ENCODE results near the gene CTTNBP2NL.
"Not testable (repeated sequence)": the region's sequence is repeated elsewhere in the genome, so short reads cannot be mapped to it uniquely, and the experiment has no call there.

The CTTNBP2NL gene

DNA sequence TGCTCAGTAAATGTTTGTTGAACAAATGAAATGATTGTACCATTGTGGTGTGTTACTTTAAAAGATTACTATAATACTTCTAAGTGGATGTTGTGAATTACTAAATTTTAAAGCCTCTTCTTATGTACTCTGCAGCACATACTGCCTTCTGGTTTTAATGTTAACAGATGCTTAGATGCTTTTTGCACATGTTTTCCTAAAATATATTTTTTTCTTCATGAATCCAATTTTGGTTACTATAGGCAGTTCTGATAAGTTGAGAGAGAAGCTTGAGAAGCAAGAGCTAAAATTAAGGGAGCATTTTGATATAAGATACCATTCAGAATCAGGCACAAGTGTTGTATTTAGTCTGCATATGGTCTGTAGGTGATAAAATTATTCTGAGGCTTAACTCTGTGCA, 21.3 kb downstream of the CTTNBP2NL start:
- H3K27me3 ChIP-seq: no peaks in the 10 kb centered on the region
- TF ChIP-seq Cebpa-rat (IDR thresholded peaks at IDR 0.05): no peak
- no peaks in the 10 kb centered on the region for H4K20me1 ChIP-seq
- peaks cover 22% of the 10 kb centered on the region for H3K36me3 ChIP-seq
- no peak overlapping the region for H3K4me2 ChIP-seq
- no peak overlapping the region for H3K27ac ChIP-seq
- H3K9me3 ChIP-seq: no peaks in the 10 kb centered on the region
- H3K4me3 ChIP-seq: no peak overlapping the region
- no peak overlapping the region for H3K9ac ChIP-seq
- no peaks in the 10 kb centered on the region for H3K4me1 ChIP-seq

DNA sequence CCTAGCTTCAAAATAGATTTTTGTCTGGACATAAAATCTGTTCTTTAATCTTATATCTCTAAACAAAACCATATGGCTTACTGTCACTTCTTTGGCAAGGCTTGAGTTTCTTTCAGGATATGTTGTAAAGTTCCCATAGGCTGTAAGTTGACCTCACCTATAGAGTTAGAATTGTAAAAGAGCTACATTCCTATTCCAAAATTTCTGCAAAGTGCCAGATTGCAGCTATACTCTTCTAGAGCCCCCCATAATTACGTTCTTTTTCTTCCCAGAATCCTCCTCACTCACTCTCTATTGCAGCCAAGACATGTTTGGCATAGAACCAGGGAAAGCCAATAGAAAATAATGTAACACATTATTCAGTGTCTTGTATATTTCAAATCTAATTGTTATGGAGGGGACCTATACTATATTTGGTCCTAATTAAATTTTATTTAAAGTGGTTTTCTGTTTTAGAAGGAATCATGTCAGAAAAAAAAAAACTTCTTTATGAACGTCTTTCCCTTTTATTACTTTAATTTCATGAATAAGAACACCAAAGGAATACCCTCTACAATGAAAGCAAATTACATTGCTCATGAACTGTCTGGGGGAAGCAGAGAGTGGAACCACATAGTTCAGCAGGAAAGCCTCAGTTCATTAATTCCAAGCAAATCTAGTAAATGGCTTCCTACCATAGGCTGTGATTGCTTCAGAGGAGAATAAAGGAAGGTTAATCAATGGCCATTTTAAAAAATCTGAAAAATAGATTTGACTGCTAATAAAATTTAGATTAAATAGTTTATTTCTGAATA, 22.3 kb downstream of the CTTNBP2NL start:
- no peak for TF ChIP-seq Cebpa-rat (IDR thresholded peaks at IDR 0.05)
- H3K4me1 ChIP-seq: no peaks in the 10 kb centered on the region
- H3K4me3 ChIP-seq: no peak overlapping the region
- H3K9me3 ChIP-seq: no peaks in the 10 kb centered on the region
- no peaks in the 10 kb centered on the region for H3K27me3 ChIP-seq
- no peak overlapping the region for H3K27ac ChIP-seq
- H4K20me1 ChIP-seq: no peaks in the 10 kb centered on the region
- peaks cover 19% of the 10 kb centered on the region for H3K36me3 ChIP-seq
- no peak overlapping the region for H3K4me2 ChIP-seq
- no peak overlapping the region for H3K9ac ChIP-seq

DNA sequence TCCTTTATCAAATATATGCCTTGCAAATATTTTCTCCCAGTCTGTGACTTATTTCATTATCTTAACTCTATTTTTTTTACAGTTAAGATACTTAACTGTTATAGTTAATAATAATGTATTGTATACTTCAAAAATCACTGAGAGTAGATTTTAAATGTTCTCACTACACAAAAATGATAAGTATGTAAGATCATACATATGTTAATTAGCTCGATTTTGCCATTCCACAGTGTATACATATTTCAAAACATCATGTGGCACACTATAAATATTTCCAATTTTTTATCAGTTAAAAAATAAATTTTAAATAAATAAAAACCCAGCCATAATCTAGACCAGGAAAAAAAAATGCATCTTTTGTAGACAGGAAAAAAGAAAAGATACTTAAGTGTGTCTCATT, 27.2 kb downstream of the CTTNBP2NL start:
- Histone ChIP-seq H3K9ac (no peak overlapping the region), H3K36me3 (0 out of 2 replicates have a peak, but pooled peaks cover 7% of the 10 kb centered on the region), H3K9me3 (no peaks in the 10 kb centered on the region), H3K4me1 (no peaks in the 10 kb centered on the region), H3K27ac (no peak overlapping the region), H4K20me1 (no peaks in the 10 kb centered on the region), H3K27me3 (no peaks in the 10 kb centered on the region), H3K4me2 (no peak overlapping the region), H3K4me3 (no peak overlapping the region)
- TF ChIP-seq Cebpa-rat (IDR thresholded peaks at IDR 0.05): no peak

DNA sequence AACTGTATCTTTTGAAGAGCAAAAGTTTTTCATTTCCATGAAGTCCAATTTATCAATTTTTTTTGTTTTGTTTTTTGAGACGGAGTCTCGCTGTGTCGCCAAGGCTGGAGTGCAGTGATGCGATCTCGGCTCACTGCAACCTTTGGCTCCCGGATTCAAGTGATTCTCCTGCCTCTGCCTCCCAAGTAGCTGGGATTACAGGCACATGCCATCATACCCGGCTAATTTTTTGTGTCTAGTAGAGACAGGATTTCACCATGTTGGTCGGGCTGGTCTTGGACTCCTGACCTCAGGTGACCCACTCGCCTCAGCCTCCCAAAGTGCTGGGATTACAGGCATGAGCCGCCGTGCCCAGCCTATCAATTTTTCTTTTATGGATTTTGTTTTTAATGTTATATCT, 27.7 kb downstream of the CTTNBP2NL start:
- not testable (repeated sequence) for H3K9me3 ChIP-seq, H3K4me1 ChIP-seq, H3K27me3 ChIP-seq, H3K36me3 ChIP-seq, H4K20me1 ChIP-seq, H3K4me3 ChIP-seq, H3K4me2 ChIP-seq, H3K27ac ChIP-seq, H3K9ac ChIP-seq

DNA sequence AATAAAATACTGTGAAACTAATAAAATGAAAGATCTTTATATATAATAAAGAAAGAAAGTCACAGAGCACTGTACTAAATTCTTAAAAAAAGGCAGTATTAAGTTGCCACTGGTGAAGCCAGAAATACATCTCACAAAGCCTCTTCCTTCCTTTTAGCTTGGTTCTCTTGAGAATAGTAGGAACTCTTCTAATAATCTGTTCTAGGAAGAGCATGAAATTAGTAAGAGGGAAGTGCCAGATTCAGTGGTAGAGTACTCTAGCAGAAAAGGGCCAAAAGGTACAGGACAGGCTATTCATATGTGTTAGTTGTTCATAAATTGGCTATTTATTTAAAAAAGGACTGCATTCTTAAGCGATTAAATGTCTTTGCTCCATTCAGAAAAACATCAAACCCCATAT, 33.7 kb downstream of the CTTNBP2NL start:
- Histone ChIP-seq H3K4me3 (0 out of 2 replicates have a peak overlapping the region, but pooled peaks have one; percentile 18), H3K9me3 (no peaks in the 10 kb centered on the region), H4K20me1 (no peaks in the 10 kb centered on the region), H3K4me1 (peaks cover 30% of the 10 kb centered on the region), H3K9ac (0 out of 2 replicates have a peak overlapping the region, but pooled peaks have one; percentile 10), H3K27me3 (no peaks in the 10 kb centered on the region), H3K36me3 (peaks cover 5% of the 10 kb centered on the region; the same call in 1 of the 2 replicates), H3K4me2 (peak overlapping the region; percentile 77), H3K27ac (peak overlapping the region; percentile 63; the same call in 1 of the 2 replicates)
- no peak for TF ChIP-seq Cebpa-rat (IDR thresholded peaks at IDR 0.05)

DNA sequence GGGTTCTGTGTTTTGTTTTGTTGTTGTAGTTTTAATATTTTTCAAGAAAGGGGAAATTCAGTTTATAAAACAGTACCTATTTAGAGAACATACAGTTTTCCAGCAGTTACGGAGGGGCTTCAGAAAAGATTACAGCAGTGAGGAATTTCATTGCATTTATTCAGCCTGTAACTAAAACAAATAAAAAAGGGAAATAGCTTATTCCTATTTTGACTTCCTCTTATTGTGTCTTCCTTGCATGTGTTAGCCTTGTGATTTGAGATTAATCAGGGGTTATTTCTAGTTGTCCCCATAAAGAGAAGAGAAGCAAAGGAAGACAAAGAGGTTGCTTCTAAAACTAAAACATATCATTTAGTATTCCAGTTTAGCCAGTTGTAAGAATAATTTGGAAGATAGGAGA, 35.0 kb downstream of the CTTNBP2NL start:
- peak overlapping the region; percentile 77 for H3K4me2 ChIP-seq
- H3K36me3 ChIP-seq: no peaks in the 10 kb centered on the region; the same call in 1 of the 2 replicates
- no peaks in the 10 kb centered on the region for H3K27me3 ChIP-seq
- H3K4me1 ChIP-seq: peaks cover 30% of the 10 kb centered on the region
- H4K20me1 ChIP-seq: no peaks in the 10 kb centered on the region
- no peaks in the 10 kb centered on the region for H3K9me3 ChIP-seq
- no peak for TF ChIP-seq Cebpa-rat (IDR thresholded peaks at IDR 0.05)
- H3K9ac ChIP-seq: no peak overlapping the region
- 0 out of 2 replicates have a peak overlapping the region, but pooled peaks have one; percentile 56 for H3K27ac ChIP-seq
- no peak overlapping the region for H3K4me3 ChIP-seq

DNA sequence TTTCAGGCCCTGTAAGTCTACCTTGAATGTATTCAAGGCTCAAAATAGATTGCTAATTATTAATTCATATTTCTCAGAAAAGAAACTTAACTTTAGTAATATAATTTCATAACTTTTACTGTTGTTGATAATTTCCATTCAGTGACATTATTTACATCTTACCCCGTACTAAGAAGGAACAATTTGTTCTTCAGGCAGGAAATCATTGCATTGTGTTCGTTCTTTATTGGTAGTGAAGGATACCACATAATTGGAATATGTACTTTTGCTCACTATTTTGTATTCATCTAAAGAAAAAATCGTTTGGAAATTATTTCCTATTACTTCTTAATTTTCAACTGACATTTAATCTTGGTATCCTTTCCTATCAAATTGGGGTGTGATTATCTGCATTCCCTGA, 39.4 kb downstream of the CTTNBP2NL start:
- no peaks in the 10 kb centered on the region for H3K27me3 ChIP-seq
- H4K20me1 ChIP-seq: no peaks in the 10 kb centered on the region
- TF ChIP-seq Cebpa-rat (IDR thresholded peaks at IDR 0.05): no peak
- H3K4me3 ChIP-seq: no peak overlapping the region
- H3K36me3 ChIP-seq: peaks cover 7% of the 10 kb centered on the region
- no peak overlapping the region for H3K4me2 ChIP-seq
- peaks cover 6% of the 10 kb centered on the region for H3K9me3 ChIP-seq
- no peak overlapping the region for H3K27ac ChIP-seq
- H3K9ac ChIP-seq: no peak overlapping the region
- H3K4me1 ChIP-seq: peaks cover 19% of the 10 kb centered on the region

DNA sequence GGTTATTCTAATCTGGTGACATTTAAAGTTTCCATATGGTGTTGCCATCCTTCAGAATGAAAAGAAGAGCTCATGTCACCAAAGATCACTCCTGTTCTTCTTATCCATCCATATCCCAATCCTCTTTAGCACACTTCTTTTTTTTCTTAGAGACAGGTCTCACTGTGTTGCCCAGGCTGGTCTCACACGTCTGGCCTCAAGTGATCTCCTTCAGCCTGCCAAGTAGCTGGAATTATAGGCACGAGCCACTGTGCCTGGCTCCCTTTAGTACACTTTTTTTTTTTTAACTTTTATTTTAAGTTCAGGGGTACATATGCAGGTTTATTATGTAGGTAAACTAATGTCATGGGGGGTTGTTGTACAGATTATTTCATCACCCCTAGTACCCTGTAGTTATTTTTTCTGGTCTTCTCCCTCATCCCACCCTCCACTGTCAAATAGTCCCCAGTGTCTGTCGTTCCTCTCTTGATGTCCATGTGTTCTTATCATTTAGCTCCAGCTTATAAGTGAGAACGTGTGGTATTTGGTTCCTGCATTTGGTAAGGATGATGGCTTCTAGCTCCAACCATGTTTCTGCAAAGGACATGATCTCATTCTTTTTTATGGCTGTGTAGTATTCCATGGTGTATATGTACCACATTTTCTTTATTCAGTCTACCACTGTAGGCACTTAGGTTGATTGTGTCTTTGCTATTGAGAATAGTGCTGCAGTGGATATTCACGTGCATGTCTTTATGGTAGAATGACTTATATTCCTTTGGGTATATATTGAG, 40.6 kb downstream of the CTTNBP2NL start:
- TF ChIP-seq Cebpa-rat (IDR thresholded peaks at IDR 0.05): no peak
- H3K9ac ChIP-seq: no peak overlapping the region
- H3K27me3 ChIP-seq: no peaks in the 10 kb centered on the region
- no peak overlapping the region for H3K27ac ChIP-seq
- peaks cover 6% of the 10 kb centered on the region for H3K9me3 ChIP-seq
- peaks cover 8% of the 10 kb centered on the region for H3K4me1 ChIP-seq
- H4K20me1 ChIP-seq: no peaks in the 10 kb centered on the region
- H3K4me3 ChIP-seq: no peak overlapping the region
- no peak overlapping the region for H3K4me2 ChIP-seq
- H3K36me3 ChIP-seq: peaks cover 7% of the 10 kb centered on the region

DNA sequence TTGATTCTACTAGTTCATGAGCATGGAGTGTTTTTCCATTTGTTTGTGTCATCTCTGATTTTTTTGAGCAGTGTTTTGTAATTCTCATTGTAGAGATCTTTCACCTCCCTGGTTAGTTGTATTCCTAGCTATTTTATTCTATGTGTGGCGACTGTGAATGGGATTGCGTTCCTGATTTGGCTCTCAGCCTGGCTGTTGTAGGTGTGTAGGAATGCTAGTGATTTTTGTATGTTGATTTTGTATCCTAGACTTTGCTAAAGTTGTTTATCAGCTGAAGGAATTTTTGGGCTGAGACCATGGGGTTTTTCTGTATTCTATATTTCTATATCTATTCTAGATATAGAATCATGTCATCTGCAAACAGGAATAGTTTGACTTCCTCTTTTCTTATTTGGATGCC, 42.1 kb downstream of the CTTNBP2NL start:
- peak overlapping the region; percentile 13; the same call in 1 of the 2 replicates for H3K4me2 ChIP-seq
- H3K27me3 ChIP-seq, H3K36me3 ChIP-seq, H4K20me1 ChIP-seq, H3K4me3 ChIP-seq, H3K9me3 ChIP-seq, H3K4me1 ChIP-seq, H3K27ac ChIP-seq, H3K9ac ChIP-seq: not testable (repeated sequence)

DNA sequence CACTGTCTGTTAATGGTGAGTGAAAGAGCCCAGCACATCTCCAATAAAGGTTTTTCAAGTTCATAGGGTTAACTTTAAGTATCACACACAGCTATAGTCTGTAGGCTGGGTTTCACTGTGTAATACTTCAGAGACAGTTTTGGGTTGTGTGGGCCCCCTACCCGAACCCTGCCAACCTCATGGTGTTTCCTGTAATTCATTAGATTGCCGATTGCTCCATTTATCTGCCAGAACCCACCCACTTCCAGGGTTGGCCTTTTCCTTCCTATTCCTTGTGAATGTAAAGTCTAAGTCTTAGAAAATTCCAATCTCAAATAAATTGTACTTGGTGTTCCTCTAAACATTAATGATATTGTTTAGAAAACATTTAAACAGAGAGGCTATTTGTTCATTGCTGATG, 43.6 kb downstream of the CTTNBP2NL start:
- H3K9me3 ChIP-seq: peaks cover 6% of the 10 kb centered on the region
- H3K27me3 ChIP-seq: no peaks in the 10 kb centered on the region
- no peak for TF ChIP-seq Cebpa-rat (IDR thresholded peaks at IDR 0.05)
- no peak overlapping the region for H3K4me3 ChIP-seq
- no peak overlapping the region for H3K4me2 ChIP-seq
- peaks cover 6% of the 10 kb centered on the region for H3K4me1 ChIP-seq
- no peak overlapping the region for H3K9ac ChIP-seq
- H3K27ac ChIP-seq: no peak overlapping the region
- H3K36me3 ChIP-seq: peaks cover 7% of the 10 kb centered on the region; the same call in 1 of the 2 replicates
- no peaks in the 10 kb centered on the region for H4K20me1 ChIP-seq

Data from BLaER1 (cell line).